ENCODE results near the gene PTPN1. TPM values are rescaled to one million over a fixed set of nuclear protein-coding genes. Genes with fewer than 3 reads are reported as not detected.

PTPN1 gene
- total and polyA plus RNA-seq, 3 donors from 2014 or later = 42.0 to 44.3 (median 44.0) TPM

DNA sequence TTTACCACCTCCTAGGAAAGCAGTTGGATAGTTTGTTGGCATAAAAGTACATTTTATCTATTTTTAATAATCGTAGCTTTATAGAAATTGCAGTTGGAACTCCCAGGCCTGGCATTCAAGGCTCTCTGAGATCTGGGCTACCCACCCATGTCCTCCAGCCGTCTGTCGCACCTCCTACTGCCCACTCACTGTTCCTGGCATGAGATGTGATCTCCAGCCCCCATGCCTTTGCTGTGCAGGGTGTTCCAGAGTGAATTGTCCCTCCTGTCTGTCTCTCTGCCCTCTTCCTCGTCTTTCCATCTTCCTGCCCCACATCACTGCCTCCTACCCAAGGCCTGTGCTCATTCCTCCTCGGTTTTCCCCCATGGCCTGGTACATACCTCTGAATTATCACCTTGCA lies 50.7 kb downstream of the PTPN1 start:
- 46 to 61% methylated on average over 5 of the region's 5 CpGs for WGBS, 2 donors
- peaks cover 7% of the 10 kb centered on the region for H3K4me1 ChIP-seq
- intact Hi-C loops (cut with DNase I; ENCODE audit: low total_unique reads) = no loop called here
- H3K9me3 ChIP-seq = no peaks in the 10 kb centered on the region
- no peak overlapping the region for H3K27ac ChIP-seq
- TF ChIP-seq POLR2A (IDR thresholded peaks at IDR 0.05) = no peak
- TF ChIP-seq, protein P1, sequence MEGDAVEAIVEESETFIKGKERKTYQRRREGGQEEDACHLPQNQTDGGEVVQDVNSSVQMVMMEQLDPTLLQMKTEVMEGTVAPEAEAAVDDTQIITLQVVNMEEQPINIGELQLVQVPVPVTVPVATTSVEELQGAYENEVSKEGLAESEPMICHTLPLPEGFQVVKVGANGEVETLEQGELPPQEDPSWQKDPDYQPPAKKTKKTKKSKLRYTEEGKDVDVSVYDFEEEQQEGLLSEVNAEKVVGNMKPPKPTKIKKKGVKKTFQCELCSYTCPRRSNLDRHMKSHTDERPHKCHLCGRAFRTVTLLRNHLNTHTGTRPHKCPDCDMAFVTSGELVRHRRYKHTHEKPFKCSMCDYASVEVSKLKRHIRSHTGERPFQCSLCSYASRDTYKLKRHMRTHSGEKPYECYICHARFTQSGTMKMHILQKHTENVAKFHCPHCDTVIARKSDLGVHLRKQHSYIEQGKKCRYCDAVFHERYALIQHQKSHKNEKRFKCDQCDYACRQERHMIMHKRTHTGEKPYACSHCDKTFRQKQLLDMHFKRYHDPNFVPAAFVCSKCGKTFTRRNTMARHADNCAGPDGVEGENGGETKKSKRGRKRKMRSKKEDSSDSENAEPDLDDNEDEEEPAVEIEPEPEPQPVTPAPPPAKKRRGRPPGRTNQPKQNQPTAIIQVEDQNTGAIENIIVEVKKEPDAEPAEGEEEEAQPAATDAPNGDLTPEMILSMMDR (IDR thresholded peaks at IDR 0.05) = no peak
- H3K27me3 ChIP-seq = no peaks in the 10 kb centered on the region
- no peak overlapping the region for H3K4me3 ChIP-seq
- DNase-seq = peak; percentile 61
- H3K36me3 ChIP-seq (ENCODE audit: low read depth, missing control alignments) = no peaks in the 10 kb centered on the region

- intact Hi-C loops (cut with DNase I; ENCODE audit: low total_unique reads) = no loop called here
- H3K27ac ChIP-seq = peak overlapping the region in 1 of 2 donors; percentile 28
These were observed 51.3 kb downstream of the PTPN1 start for GRCh38 chr20:50561379-50562078.

GRCh38 chr20:50562262-50562701 lies 52.1 kb downstream of the PTPN1 start:
- Histone ChIP-seq H3K36me3 (ENCODE audit: low read depth, missing control alignments) (no peaks in the 10 kb centered on the region), H3K27me3 (no peaks in the 10 kb centered on the region), H3K9me3 (no peaks in the 10 kb centered on the region), H3K27ac (no peak overlapping the region), H3K4me3 (no peak overlapping the region), H3K4me1 (peaks cover 7% of the 10 kb centered on the region)
- DNase-seq = no peak
- WGBS, 2 donors = 89 to 91% methylated on average over 7 of the region's 7 CpGs
- intact Hi-C loops (cut with DNase I; ENCODE audit: low total_unique reads) = no loop called here
- TF ChIP-seq POLR2A (IDR thresholded peaks at IDR 0.05) = no peak
- TF ChIP-seq, protein P1 (IDR thresholded peaks at IDR 0.05) = no peak

More at GRCh38 chr20:50561379-50562078, 51.3 kb downstream of the PTPN1 start:
- Histone ChIP-seq H3K4me1 (peaks cover 7% of the 10 kb centered on the region), H3K27me3 (no peaks in the 10 kb centered on the region), H3K4me3 (no peak overlapping the region), H3K9me3 (no peaks in the 10 kb centered on the region), H3K36me3 (ENCODE audit: low read depth, missing control alignments) (no peaks in the 10 kb centered on the region)
- TF ChIP-seq, protein P1 (IDR thresholded peaks at IDR 0.05) = no peak
- TF ChIP-seq POLR2A (IDR thresholded peaks at IDR 0.05) = no peak
- WGBS, 2 donors = 90 to 93% methylated on average over 16 to 17 of the region's 17 CpGs
- DNase-seq = no peak

- WGBS, 2 donors = 40 to 66% methylated on average over 3 of the region's 3 CpGs
- Histone ChIP-seq H3K4me1 (peaks cover 7% of the 10 kb centered on the region), H3K4me3 (no peak overlapping the region), H3K9me3 (no peaks in the 10 kb centered on the region), H3K27ac (no peak overlapping the region), H3K27me3 (no peaks in the 10 kb centered on the region), H3K36me3 (ENCODE audit: low read depth, missing control alignments) (no peaks in the 10 kb centered on the region)
- intact Hi-C loops (cut with DNase I; ENCODE audit: low total_unique reads) = no loop called here
- DNase-seq = no peak
- TF ChIP-seq, protein P1 (IDR thresholded peaks at IDR 0.05) = no peak
- TF ChIP-seq POLR2A (IDR thresholded peaks at IDR 0.05) = no peak
These were observed 53.2 kb downstream of the PTPN1 start for GRCh38 chr20:50563133-50563944.
